ENCODE results near the gene PPEF1. TPM values are rescaled to one million over a fixed set of nuclear protein-coding genes. Genes with fewer than 3 reads are reported as not detected.
"Not testable (repeated sequence)": the region's sequence is repeated elsewhere in the genome, so short reads cannot be mapped to it uniquely, and the experiment has no call there.

Gene PPEF1
- total RNA-seq, 1 donor from 2014 or later, result not detected

- no peak for TF ChIP-seq CTCF (IDR thresholded peaks at IDR 0.05; ENCODE audit: unreplicated experiment)
- no peak overlapping the region for H3K4me3 Mint-ChIP-seq (ENCODE audit: unreplicated experiment)
- H3K4me1 Mint-ChIP-seq (ENCODE audit: unreplicated experiment), result no peaks in the 10 kb centered on the region
- H3K9me3 Mint-ChIP-seq (ENCODE audit: unreplicated experiment), result no peaks in the 10 kb centered on the region
- no peaks in the 10 kb centered on the region for H3K27me3 Mint-ChIP-seq (ENCODE audit: unreplicated experiment)
- H3K36me3 Mint-ChIP-seq (ENCODE audit: low read depth, unreplicated experiment), result no peaks in the 10 kb centered on the region
- no peak for DNase-seq (ENCODE audit: low spot score)
- no peak overlapping the region for H3K27ac Mint-ChIP-seq (ENCODE audit: unreplicated experiment)
Measured at GRCh38 chrX:18828832-18829404, 121.5 kb downstream of the PPEF1 start.

- Mint-ChIP-seq H3K4me3 (ENCODE audit: unreplicated experiment) (no peak overlapping the region), H3K9me3 (ENCODE audit: unreplicated experiment) (no peaks in the 10 kb centered on the region), H3K36me3 (ENCODE audit: low read depth, unreplicated experiment) (no peaks in the 10 kb centered on the region), H3K4me1 (ENCODE audit: unreplicated experiment) (no peaks in the 10 kb centered on the region), H3K27me3 (ENCODE audit: unreplicated experiment) (peaks cover 2% of the 10 kb centered on the region), H3K27ac (ENCODE audit: unreplicated experiment) (no peak overlapping the region)
- TF ChIP-seq CTCF (IDR thresholded peaks at IDR 0.05; ENCODE audit: unreplicated experiment), result no peak
- no peak for DNase-seq (ENCODE audit: low spot score)
Measured at GRCh38 chrX:18833071-18833731, 125.8 kb downstream of the PPEF1 start.

GRCh38 chrX:18847901-18848300 lies 140.5 kb downstream of the PPEF1 start:
- not testable (repeated sequence) for H3K4me3 Mint-ChIP-seq (ENCODE audit: unreplicated experiment); DNase-seq (ENCODE audit: low spot score); H3K27me3 Mint-ChIP-seq (ENCODE audit: unreplicated experiment); H3K36me3 Mint-ChIP-seq (ENCODE audit: low read depth, unreplicated experiment); H3K4me1 Mint-ChIP-seq (ENCODE audit: unreplicated experiment); H3K9me3 Mint-ChIP-seq (ENCODE audit: unreplicated experiment); H3K27ac Mint-ChIP-seq (ENCODE audit: unreplicated experiment)

GRCh38 chrX:18855919-18856644 lies 148.6 kb downstream of the PPEF1 start:
- H3K4me1 Mint-ChIP-seq (ENCODE audit: unreplicated experiment), result peaks cover 3% of the 10 kb centered on the region
- no peak overlapping the region for H3K4me3 Mint-ChIP-seq (ENCODE audit: unreplicated experiment)
- no peaks in the 10 kb centered on the region for H3K9me3 Mint-ChIP-seq (ENCODE audit: unreplicated experiment)
- no peak for DNase-seq (ENCODE audit: low spot score)
- no peak for TF ChIP-seq CTCF (IDR thresholded peaks at IDR 0.05; ENCODE audit: unreplicated experiment)
- H3K27ac Mint-ChIP-seq (ENCODE audit: unreplicated experiment), result no peak overlapping the region
- peaks cover 2% of the 10 kb centered on the region for H3K27me3 Mint-ChIP-seq (ENCODE audit: unreplicated experiment)
- no peaks in the 10 kb centered on the region for H3K36me3 Mint-ChIP-seq (ENCODE audit: low read depth, unreplicated experiment)

- H3K36me3 Mint-ChIP-seq (ENCODE audit: low read depth, unreplicated experiment), result no peaks in the 10 kb centered on the region
- H3K4me1 Mint-ChIP-seq (ENCODE audit: unreplicated experiment), result peaks cover 3% of the 10 kb centered on the region
- DNase-seq (ENCODE audit: low spot score), result no peak
- H3K9me3 Mint-ChIP-seq (ENCODE audit: unreplicated experiment), result no peaks in the 10 kb centered on the region
- peaks cover 2% of the 10 kb centered on the region for H3K27me3 Mint-ChIP-seq (ENCODE audit: unreplicated experiment)
- H3K4me3 Mint-ChIP-seq (ENCODE audit: unreplicated experiment), result no peak overlapping the region
- no peak for TF ChIP-seq CTCF (IDR thresholded peaks at IDR 0.05; ENCODE audit: unreplicated experiment)
- H3K27ac Mint-ChIP-seq (ENCODE audit: unreplicated experiment), result no peak overlapping the region
Measured at GRCh38 chrX:18856645-18856997, 149.2 kb downstream of the PPEF1 start.

Data from endothelial cell (in vitro differentiated cells).